T-cell (primary cell): Measurements from ENCODE around the gene CSPG5. TPM values are rescaled to one million over a fixed set of nuclear protein-coding genes. Genes with fewer than 3 reads are reported as not detected.

Experiments
- ATAC-seq, 4 experiments: fragments of 200-7000 bp in 3 of 4; fragments of 150-1000 bp in 1 of 4; cut with Tn5 transposase; replicated peaks in 1 of 4; 1 replicate in 3 of 4; 2 replicates in 1 of 4; pipeline ENCODE4 v1.10.0; 2021; ENCODE audit warnings: moderate library complexity in 3 of 4, mild to moderate bottlenecking in 2 of 4, moderate number of reproducible peaks in 1 of 4
- CTCF ChIA-PET, 2 donors: fragments of 300-600 bp; sonication (Branson Sonifier 250); formaldehyde crosslinking; loops; one replicate each; lab custom pipeline; 2022; ENCODE audit warnings: antibody characterized with exemption in 2 of 2; lab: Charles Lee
- POLR2A ChIA-PET, 2 donors: fragments of 300-600 bp; sonication (Branson Sonifier 250); formaldehyde crosslinking; loops; one replicate each; lab custom pipeline; 2022; ENCODE audit warnings: antibody characterized with exemption in 2 of 2; lab: Charles Lee
- DNase-seq, 35 experiments: peaks; one replicate each; pipeline versions ENCODE4 v3.0.0 to v3.0.0-alpha.2; 2013 to 2023
- H3K27ac ChIP-seq: one replicate; pipeline ENCODE4 v1.5.1; 2013; ENCODE audit warnings: low read length
- H3K27me3 ChIP-seq, 2 experiments: replicated peaks in 1 of 2; 1 replicate in 1 of 2; 2 replicates in 1 of 2; pipeline versions ENCODE4 v1.6.1 to v1.7.0; 2013; ENCODE audit warnings: low read length in 1 of 2, mixed read lengths in 1 of 2; ENCODE audit not compliant: control insufficient read depth in 2 of 2, insufficient read depth in 2 of 2; ENCODE audit errors: extremely low read depth in 1 of 2
- H3K36me3 ChIP-seq, 2 donors: 1 replicate in 1 of 2; 2 replicates in 1 of 2; pipeline versions ENCODE4 v1.6.1 to v1.7.0; 2013; ENCODE audit warnings: low read length in 1 of 2; ENCODE audit not compliant: control insufficient read depth in 2 of 2, insufficient read depth in 1 of 2; ENCODE audit errors: extremely low read depth in 1 of 2
- H3K4me1 ChIP-seq, 2 experiments: 1 replicate in 1 of 2; 2 replicates in 1 of 2; pipeline versions ENCODE4 v1.6.1 to v1.7.0; 2013; ENCODE audit warnings: low read length in 2 of 2, mixed read lengths in 1 of 2; ENCODE audit not compliant: insufficient read depth in 2 of 2, control insufficient read depth in 1 of 2; ENCODE audit errors: extremely low read depth in 1 of 2
- H3K4me3 ChIP-seq, 2 donors: 1 replicate in 1 of 2; 2 replicates in 1 of 2; pipeline versions ENCODE4 v1.5.1 to v1.7.0; 2013; ENCODE audit warnings: mild to moderate bottlenecking in 2 of 2, low read length in 1 of 2, moderate library complexity in 1 of 2; ENCODE audit not compliant: control insufficient read depth in 1 of 2; ENCODE audit errors: extremely low read depth in 1 of 2
- H3K9me3 ChIP-seq: 2 replicates; pipeline ENCODE4 v1.7.0; 2013
- H3K27ac Mint-ChIP-seq, 2 donors: one replicate each; pipeline ENCODE4 v1.8.0; 2020 to 2021; ENCODE audit warnings: mild to moderate bottlenecking in 2 of 2, mixed read lengths in 2 of 2
- H3K27me3 Mint-ChIP-seq, 2 donors: one replicate each; pipeline ENCODE4 v1.8.0; 2021 to 2022; ENCODE audit warnings: mixed read lengths in 2 of 2
- H3K36me3 Mint-ChIP-seq: one replicate; pipeline ENCODE4 v1.8.0; 2021; ENCODE audit warnings: mixed read lengths
- H3K4me1 Mint-ChIP-seq, 3 donors: one replicate each; pipeline ENCODE4 v1.8.0; 2020 to 2022; ENCODE audit warnings: mixed read lengths in 3 of 3, mild to moderate bottlenecking in 1 of 3
- H3K4me3 Mint-ChIP-seq, 3 donors: one replicate each; pipeline ENCODE4 v1.8.0; 2020 to 2022; ENCODE audit warnings: mild to moderate bottlenecking in 3 of 3, mixed read lengths in 3 of 3, moderate library complexity in 3 of 3
- H3K9me3 Mint-ChIP-seq, 3 donors: one replicate each; pipeline ENCODE4 v1.8.0; 2020 to 2022; ENCODE audit warnings: mixed read lengths in 3 of 3
- WGBS: methylation state at CpG from one replicate; pipeline ENCODE4 v1.1.5; 2013; ENCODE audit warnings: missing lambda C conversion rate; ENCODE audit not compliant: insufficient coverage; 5-methylcytosine and 5-hydroxymethylcytosine counted together
- total RNA-seq, 35 experiments: library from RNA in 6 of 35; stranded (reverse) in 6 of 35; fragments of 120-200 nt in 1 of 35; gene quantifications; one replicate each; pipeline versions ENCODE4 v1.2.1 to v1.2.4 and lab custom pipeline; 2013 to 2026

CSPG5 gene
- total RNA-seq, 5 donors from 2014 or later (not counting 1 experiment from before 2014, with no cell fraction given) = 0.12 to 0.75 (median 0.36) TPM

DNA sequence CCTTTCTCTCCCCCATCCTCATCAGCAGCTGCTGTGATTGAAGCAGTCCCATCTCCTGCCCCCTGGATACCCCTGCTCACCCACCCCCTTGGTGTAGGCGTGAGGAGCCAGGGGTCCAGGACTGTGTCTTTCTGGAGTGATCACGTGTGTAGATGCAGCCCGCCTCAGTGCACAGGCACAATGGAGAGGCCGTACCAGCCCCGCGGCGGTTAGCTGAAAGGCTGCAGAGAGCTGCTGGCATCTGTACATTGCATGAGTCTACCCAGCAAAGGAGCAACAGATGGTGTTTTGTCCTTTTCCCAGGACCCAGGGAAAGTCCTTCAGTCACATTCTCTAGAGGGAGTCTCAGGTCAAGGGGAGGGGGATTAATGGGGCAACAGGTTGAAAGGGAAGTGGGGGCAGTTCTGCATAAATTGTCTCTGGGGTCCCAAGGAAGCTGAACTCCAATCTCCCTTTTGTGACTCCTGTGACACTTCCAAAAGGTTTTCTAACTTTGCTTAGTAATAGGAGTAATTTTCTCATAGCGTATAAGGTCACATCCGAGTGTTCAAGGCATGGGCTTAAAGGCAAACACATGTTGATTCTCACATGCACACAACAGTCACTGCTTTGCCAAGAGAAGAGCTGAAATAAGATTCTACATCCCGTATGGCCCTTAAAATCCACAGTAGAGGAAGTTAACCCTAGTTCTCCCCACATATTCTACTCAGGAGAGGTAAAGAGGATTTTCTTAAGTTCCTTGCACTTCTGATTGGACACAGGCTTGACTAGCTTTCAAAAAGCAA, 7.1 kb downstream of the CSPG5 start:
- ATAC-seq (no peak), DNase-seq (no peak)
- Mint-ChIP-seq H3K4me1 (no peaks in the 10 kb centered on the region), H3K27ac (no peak overlapping the region), H3K27me3 (peaks cover 11 to 26% of the 10 kb centered on the region in 2 donors), H3K4me3 (no peak overlapping the region), H3K36me3 (no peaks in the 10 kb centered on the region), H3K9me3 (no peaks in the 10 kb centered on the region)
- WGBS = 83% methylated on average over 2 of the region's 10 CpGs
- POLR2A ChIA-PET = no interaction called here
- Histone ChIP-seq H3K4me3 (no peak overlapping the region), H3K9me3 (no peaks in the 10 kb centered on the region), H3K27ac (no peak overlapping the region), H3K36me3 (no peaks in the 10 kb centered on the region), H3K27me3 (peaks cover 0 to 22% of the 10 kb centered on the region in 2 experiments), H3K4me1 (no peaks in the 10 kb centered on the region)
- CTCF ChIA-PET = no interaction called here

DNA sequence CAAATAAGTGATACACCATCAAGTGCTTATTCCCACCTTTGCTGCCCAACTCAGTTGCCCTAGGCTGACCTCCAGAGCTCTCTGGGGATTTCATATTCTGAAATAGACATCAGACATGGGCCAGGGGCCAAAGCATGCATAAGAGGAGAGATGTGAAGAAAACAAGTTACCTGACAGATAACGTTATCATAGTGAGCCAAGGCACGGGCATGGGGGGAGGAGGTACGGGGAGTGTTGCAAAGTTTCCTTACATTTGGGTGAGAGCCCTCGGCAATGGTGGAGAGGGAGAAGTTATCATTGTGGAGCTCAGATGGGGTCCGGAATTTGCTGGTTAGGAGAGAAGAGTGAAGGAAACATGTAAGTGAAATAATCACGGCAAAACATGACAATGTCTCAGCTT, 9.8 kb downstream of the CSPG5 start:
- no peak for DNase-seq
- Histone ChIP-seq H3K4me1 (no peaks in the 10 kb centered on the region), H3K27me3 (peaks cover 0 to 12% of the 10 kb centered on the region in 2 experiments), H3K9me3 (no peaks in the 10 kb centered on the region), H3K27ac (no peak overlapping the region), H3K4me3 (no peak overlapping the region), H3K36me3 (no peaks in the 10 kb centered on the region)
- Mint-ChIP-seq H3K9me3 (no peaks in the 10 kb centered on the region), H3K27me3 (peaks cover 14 to 18% of the 10 kb centered on the region in 2 donors), H3K36me3 (no peaks in the 10 kb centered on the region), H3K4me3 (no peak overlapping the region), H3K4me1 (no peaks in the 10 kb centered on the region), H3K27ac (no peak overlapping the region)
- ATAC-seq = no peak
- CTCF ChIA-PET = no interaction called here
- 93% methylated on average over 6 of the region's 6 CpGs for whole genome bisulfite sequencing
- POLR2A ChIA-PET = no interaction called here

- Histone ChIP-seq H3K4me3 (no peak overlapping the region), H3K4me1 (no peaks in the 10 kb centered on the region), H3K9me3 (no peaks in the 10 kb centered on the region), H3K27me3 (peaks cover 0 to 4% of the 10 kb centered on the region in 2 experiments), H3K36me3 (no peaks in the 10 kb centered on the region), H3K27ac (no peak overlapping the region)
- ChIA-PET CTCF (no interaction called here), POLR2A (no interaction called here)
- Mint-ChIP-seq H3K27ac (no peak overlapping the region), H3K4me3 (no peak overlapping the region), H3K4me1 (no peaks in the 10 kb centered on the region), H3K27me3 (peaks cover 8 to 10% of the 10 kb centered on the region in 2 donors), H3K9me3 (no peaks in the 10 kb centered on the region), H3K36me3 (no peaks in the 10 kb centered on the region)
- DNase-seq (no peak), ATAC-seq (no peak)
- WGBS = no CpG with 5 or more reads among the region's 4 CpGs
These were observed 11.5 kb downstream of the CSPG5 start for GRCh38 chr3:47567149-47567548.

GRCh38 chr3:47566667-47567066, 12.0 kb downstream of the CSPG5 start:
- no peaks in the 10 kb centered on the region for H3K4me1 Mint-ChIP-seq
- Histone ChIP-seq H3K27ac (no peak overlapping the region), H3K4me3 (no peak overlapping the region), H3K9me3 (no peaks in the 10 kb centered on the region), H3K36me3 (no peaks in the 10 kb centered on the region), H3K27me3 (peaks cover 0 to 2% of the 10 kb centered on the region in 2 experiments), H3K4me1 (no peaks in the 10 kb centered on the region)
- no peak overlapping the region for H3K27ac Mint-ChIP-seq
- H3K4me3 Mint-ChIP-seq = no peak overlapping the region
- ATAC-seq = no peak
- no peak for DNase-seq
- ChIA-PET CTCF (no interaction called here), POLR2A (no interaction called here)
- H3K36me3 Mint-ChIP-seq = no peaks in the 10 kb centered on the region
- 81% methylated on average over 7 of the region's 9 CpGs for WGBS
- H3K27me3 Mint-ChIP-seq = peaks cover 6 to 8% of the 10 kb centered on the region in 2 donors
- H3K9me3 Mint-ChIP-seq = no peaks in the 10 kb centered on the region

- Mint-ChIP-seq H3K27ac (no peak overlapping the region), H3K4me1 (no peaks in the 10 kb centered on the region), H3K36me3 (no peaks in the 10 kb centered on the region), H3K4me3 (no peak overlapping the region), H3K27me3 (peaks cover 6% of the 10 kb centered on the region in 2 donors), H3K9me3 (no peaks in the 10 kb centered on the region)
- DNase-seq (no peak), ATAC-seq (no peak)
- no peaks in the 10 kb centered on the region for H3K4me1 ChIP-seq
- H3K27ac ChIP-seq = no peak overlapping the region
- H3K36me3 ChIP-seq = no peaks in the 10 kb centered on the region
- CTCF ChIA-PET = no interaction called here
- H3K9me3 ChIP-seq = no peaks in the 10 kb centered on the region
- WGBS = 91% methylated on average over 7 of the region's 19 CpGs
- POLR2A ChIA-PET = no interaction called here
- H3K4me3 ChIP-seq = no peak overlapping the region
- peaks cover 0 to 2% of the 10 kb centered on the region in 2 experiments for H3K27me3 ChIP-seq
These were observed 12.7 kb downstream of the CSPG5 start for GRCh38 chr3:47565734-47566550.

DNA sequence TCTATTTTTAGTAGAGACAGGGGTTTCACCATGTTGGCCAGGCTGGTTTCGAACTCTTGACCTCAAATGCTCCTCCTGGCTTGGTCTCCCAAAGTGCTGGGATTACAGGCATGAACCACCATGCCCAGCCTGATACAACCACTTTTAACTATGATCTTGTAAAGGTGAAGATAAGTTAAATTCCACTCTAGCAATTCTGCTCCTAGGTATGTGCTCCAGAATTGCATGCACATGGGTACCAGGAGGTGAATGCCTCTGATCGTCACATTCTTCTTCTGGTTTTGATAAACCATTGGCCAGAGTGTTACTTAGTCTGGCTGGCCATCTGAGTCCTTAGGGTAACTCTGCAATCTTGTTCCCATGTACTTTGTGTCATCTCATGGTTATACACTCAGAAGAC, 22.3 kb downstream of the CSPG5 start:
- Histone ChIP-seq H3K27ac (no peak overlapping the region), H3K9me3 (no peaks in the 10 kb centered on the region), H3K4me3 (no peak overlapping the region), H3K27me3 (peaks cover 0 to 26% of the 10 kb centered on the region in 2 experiments), H3K4me1 (no peaks in the 10 kb centered on the region), H3K36me3 (no peaks in the 10 kb centered on the region)
- POLR2A ChIA-PET = no interaction called here
- H3K4me1 Mint-ChIP-seq = no peaks in the 10 kb centered on the region
- no peaks in the 10 kb centered on the region for H3K36me3 Mint-ChIP-seq
- H3K27me3 Mint-ChIP-seq = peaks cover 8 to 13% of the 10 kb centered on the region in 2 donors
- DNase-seq (no peak), ATAC-seq (no peak)
- 100% methylated on average over 1 of the region's 2 CpGs for WGBS
- H3K27ac Mint-ChIP-seq = no peak overlapping the region
- no peak overlapping the region for H3K4me3 Mint-ChIP-seq
- H3K9me3 Mint-ChIP-seq = no peaks in the 10 kb centered on the region
- CTCF ChIA-PET = interaction anchor here in 1 of 2 donors (0.6 kb wide), 1 partner anchor 23 kb away, joined by 3 read pairs; no protein-coding TSS in a partner anchor
